Measurements from ENCODE around the gene BBS9.

DNA sequence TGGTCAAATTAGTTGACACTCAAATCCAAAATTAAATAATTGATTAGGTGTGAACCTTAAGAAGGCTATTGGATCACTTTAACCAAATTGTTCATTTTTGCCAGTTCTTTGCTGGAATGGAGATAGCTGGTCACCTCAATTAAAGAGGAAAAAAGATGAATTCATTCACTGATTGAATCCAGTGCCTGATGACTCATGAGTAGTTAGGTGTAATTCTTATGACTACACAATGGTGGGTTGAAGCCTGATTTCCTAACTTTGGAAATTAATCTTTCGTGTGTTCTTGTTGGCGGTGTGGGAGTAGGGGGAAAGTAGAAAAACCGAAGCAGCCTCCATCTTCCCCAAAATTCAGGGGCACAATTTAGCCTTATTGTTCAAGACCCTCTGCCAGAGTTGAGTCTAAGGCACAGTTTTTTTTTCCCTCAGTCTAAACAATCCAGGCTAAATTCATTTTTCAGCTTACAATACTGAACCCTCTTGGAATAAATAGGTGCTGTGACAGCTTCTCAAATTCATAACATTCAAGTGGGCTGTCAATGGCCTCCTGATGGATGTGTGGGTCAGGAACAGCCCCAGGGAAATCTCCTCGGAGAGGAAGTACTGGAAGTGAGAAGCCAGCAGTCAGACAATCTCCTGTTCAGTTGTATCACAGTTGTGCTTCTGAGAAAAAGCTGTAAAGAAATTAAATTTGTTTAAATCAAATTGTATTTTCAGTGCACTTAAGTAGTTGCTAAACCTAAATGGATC, 356.6 kb downstream of the BBS9 start:
- no peak for TF ChIP-seq POLR2A (IDR thresholded peaks at IDR 0.05; ENCODE audit: low read depth, low read length)
- TF ChIP-seq POLR2AphosphoS5 (IDR thresholded peaks at IDR 0.05; ENCODE audit: low read depth, low read length), result no peak
- no peak for TF ChIP-seq TAF1 (IDR thresholded peaks at IDR 0.05; ENCODE audit: borderline replicate concordance, low read depth, low read length)

All from GM12892 (cell line).